Measurements from ENCODE around the gene KLKB1. TPM values are rescaled to one million over a fixed set of nuclear protein-coding genes. Genes with fewer than 3 reads are reported as not detected.

KLKB1 gene
- total RNA-seq, 4 donors from 2014 or later, result 0.81 to 3.1 (median 1.1) TPM

DNA sequence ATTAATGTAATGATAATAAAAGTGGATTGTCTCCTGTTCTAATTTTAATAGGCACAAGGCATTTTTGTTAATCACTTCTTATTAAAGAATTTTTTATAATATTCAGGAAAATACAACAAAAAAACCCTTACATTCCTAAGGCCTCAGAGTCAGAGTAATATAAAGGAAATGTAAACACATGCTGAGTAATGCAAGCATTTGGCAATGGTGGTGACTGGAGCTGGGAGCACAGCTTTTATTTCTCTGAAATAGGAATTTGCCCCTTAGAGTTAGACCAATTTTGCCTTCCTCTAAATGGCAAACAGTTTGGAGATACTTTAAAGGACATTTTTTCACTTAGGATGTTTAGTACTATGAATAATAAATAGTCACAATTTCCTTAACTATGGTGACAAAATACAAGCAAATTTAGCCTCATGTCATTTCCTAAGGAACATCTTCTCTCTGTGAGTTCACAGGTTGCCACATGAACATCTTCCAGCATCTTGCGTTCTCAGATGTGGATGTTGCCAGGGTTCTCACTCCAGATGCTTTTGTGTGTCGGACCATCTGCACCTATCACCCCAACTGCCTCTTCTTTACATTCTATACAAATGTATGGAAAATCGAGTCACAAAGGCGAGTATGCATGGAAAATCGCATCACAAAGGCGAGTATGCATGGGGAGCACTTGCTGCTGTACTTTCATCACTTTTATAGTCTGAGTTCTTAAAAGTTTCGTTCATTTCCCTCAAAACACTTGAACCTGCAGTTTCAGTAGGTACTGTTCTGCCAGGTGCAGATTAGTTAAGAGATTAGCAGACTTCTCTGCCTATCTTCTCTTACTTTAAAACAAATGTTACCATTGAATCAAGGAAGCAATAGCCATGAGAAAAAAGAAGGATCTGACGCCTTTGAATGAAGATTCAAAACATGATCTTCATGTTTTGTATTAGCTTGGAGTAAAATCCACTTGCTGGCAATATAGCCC is 22.8 kb downstream of the KLKB1 start:
- Histone ChIP-seq H3K27ac (no peak overlapping the region), H3K4me3 (no peak overlapping the region), H3K36me3 (peaks cover 0 to 39% of the 10 kb centered on the region in 2 donors), H3K27me3 (no peaks in the 10 kb centered on the region), H3K9me3 (no peaks in the 10 kb centered on the region), H3K4me1 (no peaks in the 10 kb centered on the region)
- no peak for ATAC-seq
- no peak for TF ChIP-seq POLR2A (IDR thresholded peaks at IDR 0.05)
- TF ChIP-seq POLR2AphosphoS5 (IDR thresholded peaks at IDR 0.05), result no peak
- no peak for TF ChIP-seq EP300 (IDR thresholded peaks at IDR 0.05)
- TF ChIP-seq, protein P1, sequence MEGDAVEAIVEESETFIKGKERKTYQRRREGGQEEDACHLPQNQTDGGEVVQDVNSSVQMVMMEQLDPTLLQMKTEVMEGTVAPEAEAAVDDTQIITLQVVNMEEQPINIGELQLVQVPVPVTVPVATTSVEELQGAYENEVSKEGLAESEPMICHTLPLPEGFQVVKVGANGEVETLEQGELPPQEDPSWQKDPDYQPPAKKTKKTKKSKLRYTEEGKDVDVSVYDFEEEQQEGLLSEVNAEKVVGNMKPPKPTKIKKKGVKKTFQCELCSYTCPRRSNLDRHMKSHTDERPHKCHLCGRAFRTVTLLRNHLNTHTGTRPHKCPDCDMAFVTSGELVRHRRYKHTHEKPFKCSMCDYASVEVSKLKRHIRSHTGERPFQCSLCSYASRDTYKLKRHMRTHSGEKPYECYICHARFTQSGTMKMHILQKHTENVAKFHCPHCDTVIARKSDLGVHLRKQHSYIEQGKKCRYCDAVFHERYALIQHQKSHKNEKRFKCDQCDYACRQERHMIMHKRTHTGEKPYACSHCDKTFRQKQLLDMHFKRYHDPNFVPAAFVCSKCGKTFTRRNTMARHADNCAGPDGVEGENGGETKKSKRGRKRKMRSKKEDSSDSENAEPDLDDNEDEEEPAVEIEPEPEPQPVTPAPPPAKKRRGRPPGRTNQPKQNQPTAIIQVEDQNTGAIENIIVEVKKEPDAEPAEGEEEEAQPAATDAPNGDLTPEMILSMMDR (IDR thresholded peaks at IDR 0.05), result no peak
- 69 to 72% methylated on average over 4 to 8 of the region's 8 CpGs for WGBS, 2 donors (ENCODE audit: low coverage in 1 of 2)

DNA sequence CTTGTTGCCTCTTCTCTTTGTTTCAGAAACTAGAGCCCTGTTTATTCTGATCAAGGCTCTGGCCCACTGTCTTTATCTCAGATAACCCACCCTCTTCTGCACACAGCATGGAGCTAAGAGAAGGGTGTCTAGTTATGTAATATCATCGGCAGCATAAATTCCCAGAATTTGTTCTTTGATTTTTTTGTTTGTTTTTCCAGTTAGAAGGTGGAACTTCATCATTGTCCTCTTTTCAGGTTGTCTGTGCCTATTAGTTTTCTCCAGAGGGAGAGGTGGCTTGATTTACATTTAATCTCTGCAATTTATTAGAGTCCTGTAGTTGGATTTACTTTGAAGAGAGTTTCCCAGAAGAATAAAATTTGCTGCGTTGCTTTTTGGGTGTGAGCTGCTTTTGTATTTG is 23.5 kb downstream of the KLKB1 start:
- no peak overlapping the region for H3K27ac ChIP-seq
- H3K36me3 ChIP-seq, result peaks cover 0 to 46% of the 10 kb centered on the region in 2 donors
- ATAC-seq, result no peak
- no peaks in the 10 kb centered on the region for H3K9me3 ChIP-seq
- 75 to 77% methylated on average over 2 of the region's 2 CpGs for WGBS, 2 donors (ENCODE audit: low coverage in 1 of 2)
- TF ChIP-seq POLR2AphosphoS5 (IDR thresholded peaks at IDR 0.05), result no peak
- TF ChIP-seq POLR2A (IDR thresholded peaks at IDR 0.05), result no peak
- TF ChIP-seq, protein P1 (IDR thresholded peaks at IDR 0.05), result no peak
- TF ChIP-seq EP300 (IDR thresholded peaks at IDR 0.05), result no peak
- H3K4me1 ChIP-seq, result no peaks in the 10 kb centered on the region
- no peaks in the 10 kb centered on the region for H3K27me3 ChIP-seq
- H3K4me3 ChIP-seq, result no peak overlapping the region

DNA sequence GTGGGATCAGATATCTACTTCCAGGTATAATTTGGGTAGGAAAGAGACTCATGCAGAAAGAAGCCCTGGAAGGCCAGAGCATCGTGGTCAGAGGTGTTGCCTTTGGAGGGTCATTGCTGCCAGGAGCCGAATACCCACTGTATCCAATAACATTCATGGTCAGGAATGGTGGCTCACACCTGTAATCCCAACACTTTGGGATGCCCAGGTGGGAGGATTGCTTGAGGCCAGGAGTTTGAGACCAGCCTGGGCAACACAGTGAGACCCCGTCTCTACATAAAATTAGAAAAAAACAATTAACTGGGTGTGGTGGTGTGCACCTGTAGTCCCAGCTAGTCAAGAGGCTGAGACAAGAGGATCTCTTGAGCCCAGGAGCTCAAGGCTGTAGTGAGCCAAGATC is 27.8 kb downstream of the KLKB1 start:
- H3K4me3 ChIP-seq, result no peak overlapping the region
- peaks cover 0 to 76% of the 10 kb centered on the region in 2 donors for H3K36me3 ChIP-seq
- H3K9me3 ChIP-seq, result no peaks in the 10 kb centered on the region
- TF ChIP-seq POLR2A (IDR thresholded peaks at IDR 0.05), result no peak
- TF ChIP-seq, protein P1 (IDR thresholded peaks at IDR 0.05), result no peak
- TF ChIP-seq EP300 (IDR thresholded peaks at IDR 0.05), result no peak
- TF ChIP-seq POLR2AphosphoS5 (IDR thresholded peaks at IDR 0.05), result no peak
- WGBS, 2 donors (ENCODE audit: low coverage in 1 of 2), result 83 to 95% methylated on average over 1 to 3 of the region's 3 CpGs
- ATAC-seq, result no peak
- no peaks in the 10 kb centered on the region for H3K4me1 ChIP-seq
- H3K27ac ChIP-seq, result no peak overlapping the region
- no peaks in the 10 kb centered on the region for H3K27me3 ChIP-seq

DNA sequence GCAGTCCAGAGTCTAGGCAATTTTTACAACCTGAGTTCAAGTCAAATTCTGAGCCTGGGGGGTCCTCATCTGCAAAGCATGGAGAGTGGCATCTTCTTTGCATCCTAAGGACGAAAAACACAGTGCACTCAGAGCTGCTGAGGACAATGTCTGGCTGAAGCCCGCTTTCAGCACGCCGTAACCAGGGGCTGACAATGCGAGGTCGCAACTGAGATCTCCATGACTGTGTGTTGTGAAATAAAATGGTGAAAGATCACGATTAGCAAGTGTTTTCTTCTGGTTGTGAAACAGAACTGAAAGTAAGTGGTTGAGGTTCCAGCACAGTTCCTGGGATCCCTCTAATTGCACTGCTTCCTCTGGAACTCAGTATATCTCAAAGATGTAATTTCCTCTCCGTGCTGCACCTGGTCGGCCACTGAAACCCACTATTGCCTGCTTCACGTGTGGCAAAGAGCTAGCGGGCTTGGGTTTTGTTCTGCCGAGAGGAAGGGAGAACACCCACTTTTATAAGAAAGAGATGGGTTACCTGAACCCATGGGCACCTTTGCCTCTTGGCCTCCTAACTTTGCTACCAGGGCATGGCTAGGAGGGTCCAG is 31.0 kb downstream of the KLKB1 start:
- H3K4me1 ChIP-seq, result no peaks in the 10 kb centered on the region
- H3K9me3 ChIP-seq, result no peaks in the 10 kb centered on the region
- H3K27me3 ChIP-seq, result no peaks in the 10 kb centered on the region
- 85 to 88% methylated on average over 4 to 7 of the region's 12 CpGs for WGBS, 2 donors (ENCODE audit: low coverage in 1 of 2)
- H3K36me3 ChIP-seq, result peaks cover 0 to 49% of the 10 kb centered on the region in 2 donors
- H3K27ac ChIP-seq, result no peak overlapping the region
- ATAC-seq, result no peak
- TF ChIP-seq, protein P1 (IDR thresholded peaks at IDR 0.05), result no peak
- TF ChIP-seq POLR2A (IDR thresholded peaks at IDR 0.05) (no peak), EP300 (IDR thresholded peaks at IDR 0.05) (no peak), POLR2AphosphoS5 (IDR thresholded peaks at IDR 0.05) (no peak)
- H3K4me3 ChIP-seq, result no peak overlapping the region

Measured in gastroesophageal sphincter (tissue), 4 donors.